ENCODE results near the gene NLRX1.
"Not testable (repeated sequence)": the region's sequence is repeated elsewhere in the genome, so short reads cannot be mapped to it uniquely, and the experiment has no call there.

Gene NLRX1

DNA sequence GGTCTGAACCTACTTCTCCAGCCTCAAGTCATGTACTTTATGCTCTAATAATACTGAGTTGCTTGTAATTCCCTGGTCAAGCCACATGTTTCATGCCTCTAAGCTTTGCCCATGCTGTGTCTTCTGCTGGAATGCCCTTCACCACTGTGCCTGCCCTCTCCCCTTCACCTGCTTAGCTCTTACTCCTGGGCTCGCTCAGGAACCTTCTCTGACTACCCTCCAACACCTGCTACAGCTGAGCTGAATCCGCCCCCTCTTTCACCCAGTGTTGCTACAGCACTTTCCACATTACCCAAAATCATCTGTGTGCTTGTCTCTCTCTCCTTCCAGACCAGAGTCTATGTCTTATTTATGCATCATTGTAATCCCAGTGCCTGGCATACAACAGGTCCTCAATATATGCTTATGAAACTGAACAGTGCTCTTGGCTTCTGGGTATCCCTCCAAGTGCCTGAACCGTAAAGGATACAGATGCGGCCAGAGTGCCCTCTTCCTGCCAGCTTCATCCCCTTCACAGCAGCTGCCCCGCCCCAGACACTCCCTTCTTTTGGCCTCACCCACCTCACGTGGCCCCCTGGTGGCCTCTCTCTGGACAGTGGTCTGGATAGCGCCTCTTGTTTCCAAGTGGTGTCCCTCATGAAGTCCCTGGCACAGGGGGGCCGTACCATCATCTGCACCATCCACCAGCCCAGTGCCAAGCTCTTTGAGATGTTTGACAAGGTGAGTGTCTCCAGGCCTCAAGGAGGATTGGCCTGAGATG, 12.6 kb upstream of the NLRX1 start:
- DNase-seq (ENCODE audit: low read depth): no peak

DNA sequence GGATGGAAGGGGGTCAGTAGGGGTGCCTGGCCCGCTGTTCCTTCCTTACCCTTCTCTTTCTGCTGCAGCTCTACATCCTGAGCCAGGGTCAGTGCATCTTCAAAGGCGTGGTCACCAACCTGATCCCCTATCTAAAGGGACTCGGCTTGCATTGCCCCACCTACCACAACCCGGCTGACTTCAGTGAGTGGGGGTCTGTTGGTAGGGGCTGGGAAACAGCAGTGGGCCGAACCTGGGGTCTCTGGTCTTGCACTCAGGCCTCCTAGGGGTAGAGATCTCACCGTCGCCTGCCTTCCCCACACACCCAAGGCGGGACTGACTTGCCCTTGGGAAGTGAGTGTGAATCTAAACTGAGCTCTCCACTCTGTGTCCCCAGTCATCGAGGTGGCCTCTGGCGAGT, 12.0 kb upstream of the NLRX1 start:
- no peak for DNase-seq (ENCODE audit: low read depth)

DNA sequence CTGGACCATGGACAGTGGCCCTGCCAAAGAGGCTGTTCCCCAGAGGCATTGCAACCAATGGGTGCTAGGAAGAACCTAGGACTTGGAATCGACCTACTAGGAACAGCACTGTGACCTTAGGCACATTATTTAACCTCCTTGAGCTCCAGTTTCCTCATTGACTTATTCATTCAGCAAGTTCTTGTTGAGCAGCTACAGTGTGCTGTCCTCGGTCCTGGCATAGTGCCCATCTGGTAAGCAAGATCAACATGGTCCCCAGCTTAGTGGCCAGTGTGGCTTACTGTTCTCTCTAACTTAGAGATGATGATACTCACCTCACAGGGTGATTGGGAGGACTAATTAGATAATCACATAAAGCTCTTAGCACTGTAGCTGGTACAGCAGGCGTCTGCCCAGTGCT, 11.5 kb upstream of the NLRX1 start:
- no peak for DNase-seq (ENCODE audit: low read depth)

GRCh38 chr11:119158467-119158866, 10.1 kb upstream of the NLRX1 start:
- DNase-seq (ENCODE audit: low read depth): no peak

DNA sequence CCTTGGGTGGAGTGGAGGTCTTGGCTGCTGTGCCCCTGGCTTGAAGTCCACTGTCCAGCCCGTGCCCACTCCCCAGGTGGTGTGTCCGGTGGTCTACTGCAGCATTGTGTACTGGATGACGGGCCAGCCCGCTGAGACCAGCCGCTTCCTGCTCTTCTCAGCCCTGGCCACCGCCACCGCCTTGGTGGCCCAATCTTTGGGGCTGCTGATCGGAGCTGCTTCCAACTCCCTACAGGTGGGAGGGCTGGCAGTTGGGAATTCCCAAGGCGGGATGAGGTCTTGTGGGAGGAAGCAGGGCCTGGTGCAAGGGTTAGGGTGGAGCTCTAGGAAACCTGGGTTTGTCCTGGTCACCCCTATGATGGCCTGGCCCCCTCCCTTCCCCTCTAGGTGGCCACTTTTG, 8.4 kb upstream of the NLRX1 start:
- DNase-seq (ENCODE audit: low read depth): no peak

DNA sequence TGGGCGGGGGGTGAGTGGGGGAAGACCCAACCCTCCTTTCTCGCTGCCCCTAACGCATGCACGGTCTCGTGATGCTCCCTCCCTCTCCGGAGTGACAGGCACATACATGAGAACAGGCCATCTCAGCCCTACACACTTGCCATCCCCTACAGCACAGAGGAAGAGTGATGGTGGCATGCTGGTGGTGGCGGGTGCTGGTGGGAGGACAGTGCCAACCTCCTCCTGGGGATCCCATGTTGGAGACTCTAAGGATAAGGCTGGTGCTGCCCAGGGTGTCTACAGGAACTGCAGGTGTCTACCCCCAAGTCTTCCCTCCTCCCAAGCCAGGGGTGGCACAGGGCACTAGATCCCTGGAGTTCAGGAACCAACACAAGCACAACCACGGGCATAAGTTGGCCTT, 6.7 kb upstream of the NLRX1 start:
- DNase-seq (ENCODE audit: low read depth): no peak

GRCh38 chr11:119166368-119167076, 2.0 kb upstream of the NLRX1 start:
- DNase-seq (ENCODE audit: low read depth): no peak

DNA sequence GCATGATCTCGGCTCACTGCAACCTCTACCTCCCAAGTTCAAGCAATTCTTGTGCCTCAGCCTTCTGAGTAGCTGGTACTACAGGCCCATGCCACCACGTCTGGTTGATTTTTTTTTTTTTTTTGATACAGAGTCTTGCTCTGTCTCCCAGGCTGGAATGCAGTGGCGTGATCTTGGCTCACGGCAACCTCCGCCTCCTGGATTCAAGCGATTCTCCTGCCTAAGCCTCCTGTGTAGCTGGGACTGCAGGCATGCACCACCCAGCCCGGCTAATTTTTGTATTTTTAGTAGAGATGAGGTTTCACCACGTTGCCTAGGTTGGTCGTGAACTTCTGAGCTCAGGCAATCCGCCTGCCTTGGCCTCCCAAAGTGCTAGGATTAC, 1.5 kb upstream of the NLRX1 start:
- DNase-seq (ENCODE audit: low read depth): not testable (repeated sequence)

GRCh38 chr11:119167933-119168332, 592 bp upstream of the NLRX1 start:
- no peak for DNase-seq (ENCODE audit: low read depth)

GRCh38 chr11:119169282-119169719, 776 bp downstream of the NLRX1 start:
- DNase-seq (ENCODE audit: low read depth): no peak

- no peak for DNase-seq (ENCODE audit: low read depth)
Measured at GRCh38 chr11:119172513-119172912, 4.0 kb downstream of the NLRX1 start.

GRCh38 chr11:119173453-119173852, 4.9 kb downstream of the NLRX1 start:
- no peak for DNase-seq (ENCODE audit: low read depth)

DNA sequence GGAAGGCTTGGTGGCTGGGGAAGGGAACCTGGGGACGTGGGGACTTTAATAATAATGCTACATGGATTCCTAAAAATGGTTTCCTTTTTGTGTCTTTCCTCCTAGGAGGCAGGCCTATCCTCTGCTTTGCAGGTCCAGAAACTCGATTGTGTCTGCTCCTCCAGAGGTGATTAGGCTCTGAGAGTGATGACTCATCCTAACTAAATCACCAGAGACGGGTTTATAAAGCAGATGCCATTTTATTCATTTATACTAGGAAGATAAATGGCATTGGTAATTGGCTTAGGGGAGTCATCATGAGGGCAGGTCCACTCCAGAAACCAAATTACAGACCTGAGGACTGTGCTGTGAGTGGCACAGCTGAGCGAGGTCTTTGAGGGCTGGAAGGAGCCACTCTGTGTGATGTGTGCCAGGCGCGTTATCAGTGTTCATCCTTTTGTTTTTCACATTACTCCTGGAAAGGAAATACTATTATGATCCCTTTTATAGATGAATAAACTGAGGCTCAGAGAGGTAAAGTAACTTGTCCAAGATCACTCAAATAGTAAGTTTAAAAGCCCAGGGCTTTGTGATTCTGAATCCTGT, 7.1 kb downstream of the NLRX1 start:
- DNase-seq (ENCODE audit: low read depth): no peak

DNA sequence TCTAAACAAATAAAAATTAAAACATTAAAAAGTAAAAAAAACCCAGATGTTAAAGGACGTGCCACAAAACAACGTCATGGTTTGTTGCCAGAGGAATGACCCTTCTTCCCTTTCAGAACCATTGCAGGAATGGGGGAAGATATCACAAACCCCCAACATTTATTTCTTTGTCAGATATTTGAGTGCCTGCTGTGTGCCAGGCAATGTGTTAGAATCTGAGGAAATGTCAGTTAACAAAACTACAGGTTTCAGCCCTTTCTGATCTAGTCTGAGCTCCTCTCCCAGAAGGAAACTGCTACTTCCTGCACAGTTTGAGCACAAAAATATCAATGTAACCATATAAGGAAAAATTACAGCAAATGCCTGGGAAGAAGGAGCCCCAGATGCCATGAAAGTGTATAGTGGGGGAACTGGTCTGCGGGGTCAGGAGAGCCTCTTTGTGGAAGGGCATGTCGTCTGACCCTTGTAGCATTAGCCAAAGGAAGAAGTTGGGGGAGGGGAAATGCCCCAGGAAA, 9.7 kb downstream of the NLRX1 start:
- no peak for DNase-seq (ENCODE audit: low read depth)

DNA sequence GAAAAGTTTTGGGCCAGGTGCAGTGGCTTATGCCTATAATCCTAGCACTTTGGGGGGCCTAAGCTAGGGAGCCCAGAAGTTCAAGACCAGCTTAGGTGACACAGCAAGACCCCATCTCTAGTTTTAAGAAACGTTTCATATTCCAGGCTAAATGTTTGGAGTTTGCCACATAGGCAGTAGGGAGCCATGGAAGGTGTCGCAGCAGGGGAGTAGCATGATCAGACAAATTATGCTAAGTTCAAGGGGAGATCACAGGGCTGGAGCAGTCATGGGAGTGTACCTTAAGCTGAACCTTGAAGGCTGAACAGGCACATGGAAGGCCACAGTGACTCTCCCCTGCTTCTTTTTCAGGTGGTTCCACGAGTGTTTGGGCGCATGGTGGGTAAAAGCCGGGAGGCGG, 10.8 kb downstream of the NLRX1 start:
- no peak for DNase-seq (ENCODE audit: low read depth)

GRCh38 chr11:119179983-119180382, 11.5 kb downstream of the NLRX1 start:
- no peak for DNase-seq (ENCODE audit: low read depth)

DNA sequence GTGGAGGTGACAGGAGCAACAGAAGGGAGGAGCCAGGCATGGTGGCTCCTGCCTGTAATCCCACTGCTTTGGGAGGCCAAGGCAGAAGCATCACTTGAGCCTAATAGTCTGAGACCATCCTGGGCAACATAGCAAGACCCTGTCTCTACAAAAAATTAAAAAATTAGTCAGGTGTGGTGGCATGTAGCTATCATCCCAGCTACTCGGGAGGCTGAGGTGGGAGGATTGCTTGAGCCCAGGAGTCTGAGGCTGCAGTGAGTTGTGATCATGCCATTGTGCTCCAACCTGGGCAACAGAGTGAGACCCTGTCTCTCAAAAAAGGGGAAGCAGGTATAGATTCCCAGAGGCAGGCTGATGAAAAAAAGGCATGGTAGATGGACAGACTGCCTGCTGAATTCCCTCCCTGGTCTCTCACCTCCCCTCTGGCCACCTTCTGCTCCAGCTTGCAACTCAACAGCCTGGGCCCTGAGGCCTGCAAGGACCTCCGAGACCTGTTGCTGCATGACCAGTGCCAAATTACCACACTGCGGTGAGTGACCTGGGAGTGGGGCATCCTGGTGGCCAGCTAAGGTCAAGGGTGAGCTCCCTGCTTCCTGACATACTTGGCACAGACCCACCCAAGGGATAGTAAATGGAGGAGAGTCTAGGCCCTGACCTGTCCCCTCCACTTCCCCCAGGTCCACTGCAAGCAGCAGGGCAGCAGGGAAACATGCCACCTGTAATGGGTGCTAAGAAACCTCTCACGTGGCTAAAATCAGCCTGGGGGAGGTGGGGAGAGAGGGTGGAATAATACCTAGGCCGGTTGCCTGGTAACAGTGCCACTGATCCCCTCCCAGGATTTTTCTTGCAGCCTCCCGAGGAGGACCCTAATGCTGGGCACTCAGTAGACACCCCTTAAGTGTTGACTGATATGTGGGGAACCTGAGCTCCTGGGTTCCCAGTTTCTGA, 12.5 kb downstream of the NLRX1 start:
- DNase-seq (ENCODE audit: low read depth): no peak

- DNase-seq (ENCODE audit: low read depth): no peak
Measured at GRCh38 chr11:119181677-119182412, 13.3 kb downstream of the NLRX1 start.

- not testable (repeated sequence) for DNase-seq (ENCODE audit: low read depth)
Measured at GRCh38 chr11:119184399-119184798, 15.9 kb downstream of the NLRX1 start.

DNA sequence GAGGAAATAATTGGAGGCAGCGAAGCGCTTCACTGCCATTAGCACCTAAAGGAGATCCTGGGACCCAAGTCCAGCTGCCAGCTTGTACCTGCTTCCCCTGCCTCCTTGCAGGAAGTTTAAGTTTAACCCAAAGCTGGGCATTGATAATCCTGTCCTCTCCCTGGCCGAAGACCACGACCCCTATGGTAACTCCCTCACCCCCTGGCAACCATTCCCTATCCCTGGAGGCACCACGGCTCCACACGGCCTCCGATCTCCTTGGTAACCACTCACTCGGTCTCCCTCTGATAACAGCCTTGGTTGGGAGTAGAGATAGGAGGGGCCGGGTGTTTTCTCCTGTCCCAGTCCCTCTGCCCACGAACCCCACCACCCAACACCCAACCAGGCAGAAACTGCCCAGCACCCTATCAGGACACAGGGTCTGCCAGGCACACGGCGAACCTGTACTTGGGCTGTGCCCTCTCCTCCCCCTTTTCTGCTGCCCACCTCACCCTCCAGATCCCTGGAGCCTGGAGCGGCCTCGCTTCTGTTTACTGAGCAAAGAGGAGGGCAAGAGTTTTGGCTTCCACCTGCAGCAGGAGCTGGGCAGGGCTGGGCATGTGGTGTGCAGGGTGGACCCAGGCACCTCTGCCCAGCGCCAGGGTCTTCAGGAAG, 17.6 kb downstream of the NLRX1 start:
- no peak for DNase-seq (ENCODE audit: low read depth)
